Endothelial cell (in vitro differentiated cells): ENCODE data around the gene GPR15LG. TPM values are rescaled to one million over a fixed set of nuclear protein-coding genes. Genes with fewer than 3 reads are reported as not detected.

Experiments
- DNase-seq: peaks from one replicate; pipeline ENCODE4 v3.0.0; 2021; ENCODE audit warnings: low spot score
- H3K27ac Mint-ChIP-seq: one replicate; pipeline ENCODE4 v1.8.0; 2021; ENCODE audit warnings: mixed read lengths, inconsistent platforms; ENCODE audit not compliant: unreplicated experiment
- H3K27me3 Mint-ChIP-seq: one replicate; pipeline ENCODE4 v1.8.0; 2021; ENCODE audit warnings: mild to moderate bottlenecking, moderate library complexity, mixed read lengths, inconsistent platforms; ENCODE audit not compliant: unreplicated experiment
- H3K36me3 Mint-ChIP-seq: one replicate; pipeline ENCODE4 v1.8.0; 2021; ENCODE audit warnings: mild to moderate bottlenecking, low read depth, mixed read lengths, inconsistent platforms; ENCODE audit not compliant: unreplicated experiment
- H3K4me1 Mint-ChIP-seq: one replicate; pipeline ENCODE4 v1.8.0; 2021; ENCODE audit warnings: mild to moderate bottlenecking, mixed read lengths, inconsistent platforms; ENCODE audit not compliant: unreplicated experiment
- H3K4me3 Mint-ChIP-seq: one replicate; pipeline ENCODE4 v1.8.0; 2021; ENCODE audit warnings: mild to moderate bottlenecking, mixed read lengths, inconsistent platforms; ENCODE audit not compliant: unreplicated experiment
- H3K9me3 Mint-ChIP-seq: one replicate; pipeline ENCODE4 v1.8.0; 2021; ENCODE audit warnings: mixed read lengths, inconsistent platforms; ENCODE audit not compliant: unreplicated experiment
- total RNA-seq: library from RNA; stranded (reverse); fragmentation: NEBNext Ultra II Directional; extraction: Animal tissue kit (Norgen Biotek cat#: 25700); gene quantifications from one replicate; pipeline ENCODE4 v1.2.1, GENCODE V29; 2021; ENCODE audit not compliant: unreplicated experiment
- TF ChIP-seq, protein P1 (sequence below): fragments of 200-600 bp; sonication (generic); IDR thresholded peaks from one replicate; pipeline ENCODE4 v1.5.0; 2021; ENCODE audit warnings: antibody characterized with exemption; ENCODE audit not compliant: unreplicated experiment

GPR15LG gene
- total RNA-seq, 1 donor from 2014 or later = not detected

DNA sequence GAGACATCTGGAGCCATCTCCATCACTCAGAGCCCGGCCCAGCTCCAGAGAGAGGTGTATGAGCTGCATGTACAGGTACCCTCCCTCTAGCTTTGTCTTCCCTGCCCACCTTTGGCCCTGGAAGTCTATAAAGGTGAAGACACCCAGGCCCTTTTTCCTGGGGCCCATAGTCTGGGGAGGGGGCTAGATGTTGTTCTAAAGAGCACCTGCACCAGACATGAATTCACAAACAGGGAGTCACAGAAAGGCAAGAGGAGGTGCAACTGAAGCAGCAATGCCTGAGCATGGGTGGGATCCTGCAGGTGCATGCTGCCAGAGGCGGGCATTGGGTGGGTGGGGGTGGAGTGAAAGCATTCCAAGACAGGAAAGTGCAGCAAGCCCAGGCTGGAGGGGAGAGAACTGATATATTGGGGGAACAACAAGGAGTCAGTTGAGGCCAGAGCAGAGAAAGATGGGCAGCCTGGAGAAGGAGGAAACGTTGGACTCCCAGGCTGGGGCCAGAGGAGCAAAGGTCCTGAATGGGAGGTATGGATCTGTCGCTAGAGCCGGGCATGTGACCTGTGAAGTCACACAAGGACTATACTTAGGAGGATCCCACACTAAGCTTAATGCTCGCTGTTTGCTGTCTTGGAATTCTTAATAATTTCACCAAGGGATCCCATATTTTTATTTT is 32.4 kb downstream of the GPR15LG start:
- Mint-ChIP-seq H3K27ac (no peak overlapping the region), H3K4me1 (no peaks in the 10 kb centered on the region), H3K9me3 (no peaks in the 10 kb centered on the region), H3K36me3 (no peaks in the 10 kb centered on the region), H3K27me3 (peaks cover 3% of the 10 kb centered on the region), H3K4me3 (no peak overlapping the region)
- no peak for DNase-seq
- TF ChIP-seq, protein P1, sequence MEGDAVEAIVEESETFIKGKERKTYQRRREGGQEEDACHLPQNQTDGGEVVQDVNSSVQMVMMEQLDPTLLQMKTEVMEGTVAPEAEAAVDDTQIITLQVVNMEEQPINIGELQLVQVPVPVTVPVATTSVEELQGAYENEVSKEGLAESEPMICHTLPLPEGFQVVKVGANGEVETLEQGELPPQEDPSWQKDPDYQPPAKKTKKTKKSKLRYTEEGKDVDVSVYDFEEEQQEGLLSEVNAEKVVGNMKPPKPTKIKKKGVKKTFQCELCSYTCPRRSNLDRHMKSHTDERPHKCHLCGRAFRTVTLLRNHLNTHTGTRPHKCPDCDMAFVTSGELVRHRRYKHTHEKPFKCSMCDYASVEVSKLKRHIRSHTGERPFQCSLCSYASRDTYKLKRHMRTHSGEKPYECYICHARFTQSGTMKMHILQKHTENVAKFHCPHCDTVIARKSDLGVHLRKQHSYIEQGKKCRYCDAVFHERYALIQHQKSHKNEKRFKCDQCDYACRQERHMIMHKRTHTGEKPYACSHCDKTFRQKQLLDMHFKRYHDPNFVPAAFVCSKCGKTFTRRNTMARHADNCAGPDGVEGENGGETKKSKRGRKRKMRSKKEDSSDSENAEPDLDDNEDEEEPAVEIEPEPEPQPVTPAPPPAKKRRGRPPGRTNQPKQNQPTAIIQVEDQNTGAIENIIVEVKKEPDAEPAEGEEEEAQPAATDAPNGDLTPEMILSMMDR = peak; percentile 13

DNA sequence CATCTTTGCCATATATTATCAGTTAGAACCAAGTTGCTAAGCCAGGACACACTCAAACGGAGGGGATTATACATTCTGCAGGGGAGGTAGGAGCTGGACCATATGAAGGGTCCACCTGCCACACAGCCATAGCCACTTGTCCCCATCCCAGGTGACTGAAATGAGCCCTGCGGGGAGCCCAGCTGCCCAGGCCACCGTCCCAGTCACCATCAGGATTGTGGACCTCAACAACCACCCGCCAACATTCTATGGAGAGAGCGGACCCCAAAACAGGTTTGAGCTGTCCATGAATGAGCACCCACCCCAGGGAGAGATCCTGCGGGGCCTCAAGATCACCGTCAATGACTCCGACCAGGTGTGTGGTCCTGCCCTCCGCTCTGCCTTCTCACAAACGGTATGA is 34.4 kb downstream of the GPR15LG start:
- Mint-ChIP-seq H3K27ac (no peak overlapping the region), H3K27me3 (peaks cover 8% of the 10 kb centered on the region), H3K36me3 (no peaks in the 10 kb centered on the region), H3K9me3 (no peaks in the 10 kb centered on the region), H3K4me1 (no peaks in the 10 kb centered on the region), H3K4me3 (no peak overlapping the region)
- TF ChIP-seq, protein P1 = no peak
- no peak for DNase-seq

DNA sequence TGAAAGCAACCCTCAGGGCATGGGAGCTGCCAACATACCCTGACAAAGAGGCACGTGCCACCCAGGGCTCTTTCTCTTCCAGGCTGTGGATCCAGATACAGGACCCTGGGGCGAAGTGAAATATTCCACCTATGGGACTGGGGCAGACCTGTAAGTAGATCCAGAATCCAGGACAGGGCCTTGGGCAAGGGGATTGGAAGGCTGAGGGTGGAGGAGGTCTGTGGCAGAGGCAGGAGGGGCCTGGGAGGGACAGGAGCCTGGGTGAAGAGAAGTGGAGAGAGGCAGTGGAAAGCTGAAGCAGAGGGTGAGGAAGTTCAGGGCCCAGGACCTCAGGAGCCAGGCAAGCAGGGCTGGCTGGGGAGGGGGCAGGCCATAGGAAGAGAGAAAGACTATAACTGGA is 38.0 kb downstream of the GPR15LG start:
- Mint-ChIP-seq H3K4me3 (no peak overlapping the region), H3K27me3 (peaks cover 10% of the 10 kb centered on the region), H3K36me3 (no peaks in the 10 kb centered on the region), H3K27ac (no peak overlapping the region), H3K9me3 (no peaks in the 10 kb centered on the region), H3K4me1 (no peaks in the 10 kb centered on the region)
- DNase-seq = no peak
- TF ChIP-seq, protein P1 = no peak

DNA sequence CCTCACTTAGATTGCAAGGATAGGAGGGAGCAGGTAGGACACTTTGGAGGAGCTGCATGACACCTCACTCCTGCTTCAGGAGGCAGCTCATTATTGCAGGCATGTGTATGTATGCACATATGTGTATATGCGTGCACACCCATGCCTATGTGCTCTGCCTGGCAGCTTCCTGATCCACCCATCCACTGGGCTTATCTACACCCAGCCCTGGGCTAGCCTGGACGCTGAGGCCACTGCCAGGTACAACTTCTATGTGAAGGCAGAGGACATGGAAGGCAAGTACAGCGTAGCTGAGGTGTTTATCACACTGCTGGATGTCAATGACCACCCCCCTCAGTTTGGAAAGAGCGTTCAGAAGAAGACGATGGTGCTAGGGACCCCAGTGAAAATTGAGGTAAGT is 38.4 kb downstream of the GPR15LG start:
- no peaks in the 10 kb centered on the region for H3K36me3 Mint-ChIP-seq
- H3K27me3 Mint-ChIP-seq = peaks cover 9% of the 10 kb centered on the region
- H3K4me1 Mint-ChIP-seq = no peaks in the 10 kb centered on the region
- no peak overlapping the region for H3K27ac Mint-ChIP-seq
- TF ChIP-seq, protein P1 = no peak
- no peak overlapping the region for H3K4me3 Mint-ChIP-seq
- H3K9me3 Mint-ChIP-seq = no peaks in the 10 kb centered on the region
- DNase-seq = no peak

DNA sequence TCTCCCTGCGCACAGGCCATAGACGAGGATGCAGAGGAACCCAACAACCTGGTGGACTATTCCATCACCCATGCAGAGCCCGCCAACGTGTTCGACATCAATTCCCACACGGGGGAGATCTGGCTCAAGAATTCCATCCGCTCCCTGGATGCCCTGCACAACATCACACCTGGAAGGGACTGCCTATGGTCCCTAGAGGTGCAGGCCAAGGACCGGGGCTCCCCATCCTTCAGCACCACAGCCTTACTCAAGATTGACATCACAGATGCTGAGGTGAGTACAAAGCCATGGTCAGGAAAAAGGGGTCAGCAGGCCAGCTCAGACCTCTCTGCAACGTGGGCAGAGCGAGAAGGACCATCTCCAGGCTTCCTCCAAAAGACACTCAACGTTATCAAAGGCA is 39.5 kb downstream of the GPR15LG start:
- H3K27ac Mint-ChIP-seq = no peak overlapping the region
- TF ChIP-seq, protein P1 = no peak

More for the DNA sequence above, 39.5 kb downstream of the GPR15LG start:
- DNase-seq = no peak
- Mint-ChIP-seq H3K27me3 (peaks cover 9% of the 10 kb centered on the region), H3K4me1 (no peaks in the 10 kb centered on the region), H3K4me3 (no peak overlapping the region), H3K36me3 (no peaks in the 10 kb centered on the region), H3K9me3 (no peaks in the 10 kb centered on the region)
